C4-2B (cell line): ENCODE data around the gene FUT8.

Experiments used
- CTCF ChIP-seq: fragments of 450-650 bp; conservative IDR thresholded peaks from 2 replicates; pipeline ENCODE4 v1.5.1; 2017; ENCODE audit warnings: mild to moderate bottlenecking
- ZFX ChIP-seq: fragments of 450-650 bp; IDR thresholded peaks from 2 replicates; pipeline ENCODE4 v1.6.1; 2017

- TF ChIP-seq CTCF (no peak), ZFX (no peak)
Measured at GRCh38 chr14:65528069-65528468, 115.5 kb downstream of the FUT8 start.
